Endodermal cell (in vitro differentiated cells): ENCODE measurements around the gene RUFY1. TPM values are rescaled to one million over a fixed set of nuclear protein-coding genes. Genes with fewer than 3 reads are reported as not detected.

Experiments
- DNase-seq: peaks from one replicate; pipeline ENCODE4 v3.0.0-alpha.2; 2017
- H3K27ac ChIP-seq: 2 replicates; pipeline ENCODE4 v1.5.1; 2013; ENCODE audit warnings: mild to moderate bottlenecking, low read depth, low read length, moderate library complexity
- H3K27me3 ChIP-seq: 2 replicates; pipeline ENCODE4 v1.6.1; 2013; ENCODE audit warnings: mild to moderate bottlenecking, low read length, moderate library complexity; ENCODE audit not compliant: insufficient read depth, control insufficient read depth, poor library complexity, severe bottlenecking
- H3K36me3 ChIP-seq: 2 replicates; pipeline ENCODE4 v1.7.0; 2013; ENCODE audit warnings: mild to moderate bottlenecking, low read length, moderate library complexity; ENCODE audit not compliant: control insufficient read depth, insufficient read depth
- H3K4me1 ChIP-seq: one replicate; pipeline ENCODE4 v1.7.0; 2013; ENCODE audit warnings: low read length; ENCODE audit not compliant: control insufficient read depth, insufficient read depth
- H3K4me3 ChIP-seq: 2 replicates; pipeline ENCODE4 v1.5.1; 2013; ENCODE audit warnings: mild to moderate bottlenecking, low read length, moderate library complexity
- H3K9ac ChIP-seq: 2 replicates; pipeline ENCODE4 v1.6.1; 2013; ENCODE audit warnings: mild to moderate bottlenecking, low read length, moderate library complexity; ENCODE audit not compliant: poor library complexity, severe bottlenecking; ENCODE audit errors: extremely low read depth
- H3K9me3 ChIP-seq: 2 replicates; pipeline ENCODE4 v1.6.1; 2013; ENCODE audit warnings: mild to moderate bottlenecking, low read length, moderate library complexity; ENCODE audit not compliant: control insufficient read depth
- H3K27ac Mint-ChIP-seq: 2 replicates; pipeline ENCODE4 v1.8.0; 2020; ENCODE audit warnings: mixed read lengths
- H3K27me3 Mint-ChIP-seq: 2 replicates; pipeline ENCODE4 v1.8.0; 2021; ENCODE audit warnings: mild to moderate bottlenecking, mixed read lengths; ENCODE audit not compliant: insufficient read depth
- H3K36me3 Mint-ChIP-seq: 2 replicates; pipeline ENCODE4 v1.8.0; 2020; ENCODE audit warnings: low read depth, mixed read lengths
- H3K4me1 Mint-ChIP-seq: 2 replicates; pipeline ENCODE4 v1.8.0; 2020; ENCODE audit warnings: mixed read lengths
- H3K4me3 Mint-ChIP-seq: 2 replicates; pipeline ENCODE4 v1.8.0; 2020; ENCODE audit warnings: mild to moderate bottlenecking, moderate library complexity, mixed read lengths
- H3K9me3 Mint-ChIP-seq: 2 replicates; pipeline ENCODE4 v1.8.0; 2020; ENCODE audit warnings: mild to moderate bottlenecking, mixed read lengths
- CTCF ChIP-seq: fragments of 200-600 bp; sonication (generic); conservative IDR thresholded peaks from 2 replicates; pipeline ENCODE4 v1.5.0; 2021; ENCODE audit warnings: antibody characterized with exemption, mild to moderate bottlenecking
- WGBS, 2 experiments: methylation state at CpG; one replicate each; pipeline versions ENCODE4 v1.1.5 to v1.1.7; 2013; ENCODE audit warnings: missing lambda C conversion rate in 2 of 2, mixed read lengths in 1 of 2; ENCODE audit not compliant: insufficient coverage in 1 of 2, insufficient read length in 1 of 2; 5-methylcytosine and 5-hydroxymethylcytosine counted together
- total RNA-seq, 2 donors: library from RNA; stranded (reverse); fragmentation: NEBNext Ultra II Directional in 1 of 2; extraction: Animal tissue kit (Norgen Biotek cat#: 25700) in 1 of 2; gene quantifications; 2 replicates in 1 of 2; 3 replicates in 1 of 2; pipeline ENCODE4 v1.2.1, GENCODE V29; 2021

The RUFY1 gene
- total RNA-seq, 2 donors from 2014 or later = 45.7 to 74.0 TPM

GRCh38 chr5:179588166-179588565 is 37.8 kb downstream of the RUFY1 start:
- Mint-ChIP-seq H3K4me3 (no peak overlapping the region), H3K9me3 (no peaks in the 10 kb centered on the region), H3K4me1 (no peaks in the 10 kb centered on the region), H3K27me3 (no peaks in the 10 kb centered on the region), H3K27ac (no peak overlapping the region), H3K36me3 (peaks cover 65% of the 10 kb centered on the region)
- Histone ChIP-seq H3K9me3 (no peaks in the 10 kb centered on the region), H3K36me3 (peaks cover 71% of the 10 kb centered on the region), H3K4me1 (no peaks in the 10 kb centered on the region), H3K27me3 (no peaks in the 10 kb centered on the region), H3K4me3 (no peak overlapping the region), H3K9ac (no peak overlapping the region), H3K27ac (no peak overlapping the region)
- WGBS, 2 experiments = 96 to 100% methylated on average over 2 to 3 of the region's 3 CpGs
- no peak for TF ChIP-seq CTCF
- DNase-seq = no peak

- Histone ChIP-seq H3K4me3 (no peak overlapping the region), H3K9me3 (no peaks in the 10 kb centered on the region), H3K36me3 (peaks cover 66% of the 10 kb centered on the region), H3K27me3 (no peaks in the 10 kb centered on the region), H3K27ac (no peak overlapping the region), H3K9ac (no peak overlapping the region), H3K4me1 (no peaks in the 10 kb centered on the region)
- Mint-ChIP-seq H3K36me3 (peaks cover 79% of the 10 kb centered on the region), H3K27ac (no peak overlapping the region), H3K27me3 (no peaks in the 10 kb centered on the region), H3K4me1 (peaks cover 5% of the 10 kb centered on the region), H3K4me3 (no peak overlapping the region), H3K9me3 (no peaks in the 10 kb centered on the region)
- no peak for DNase-seq
- TF ChIP-seq CTCF = no peak
- WGBS, 2 experiments = 92 to 97% methylated on average over 6 of the region's 6 CpGs
Observed at GRCh38 chr5:179595916-179596315, 45.6 kb downstream of the RUFY1 start.

GRCh38 chr5:179596421-179596820 is 46.1 kb downstream of the RUFY1 start:
- Histone ChIP-seq H3K27ac (no peak overlapping the region), H3K4me3 (no peak overlapping the region), H3K9me3 (no peaks in the 10 kb centered on the region), H3K36me3 (peaks cover 65% of the 10 kb centered on the region), H3K9ac (no peak overlapping the region), H3K27me3 (no peaks in the 10 kb centered on the region), H3K4me1 (no peaks in the 10 kb centered on the region)
- Mint-ChIP-seq H3K27ac (no peak overlapping the region), H3K36me3 (peaks cover 80% of the 10 kb centered on the region), H3K27me3 (no peaks in the 10 kb centered on the region), H3K9me3 (no peaks in the 10 kb centered on the region), H3K4me3 (no peak overlapping the region), H3K4me1 (peaks cover 5% of the 10 kb centered on the region)
- WGBS, 2 experiments = 93 to 94% methylated on average over 5 to 13 of the region's 13 CpGs
- DNase-seq = no peak
- TF ChIP-seq CTCF = no peak
